GM19025 (cell line): ENCODE data around the gene CDH8.

Experiments used
- ATAC-seq: cut with Tn5 transposase; IDR thresholded peaks from one replicate; pipeline ENCODE4 v1.9.1; 2021; ENCODE audit warnings: mild to moderate bottlenecking, low read depth, moderate library complexity; ENCODE audit not compliant: unreplicated experiment

Gene CDH8

GRCh38 chr16:61665512-61665911, 370.7 kb downstream of the CDH8 start:
- ATAC-seq, result no peak

- no peak for ATAC-seq
Measured at GRCh38 chr16:61659936-61660335, 376.3 kb downstream of the CDH8 start.

- ATAC-seq, result no peak
Measured at GRCh38 chr16:61654962-61655361, 381.3 kb downstream of the CDH8 start.

- no peak for ATAC-seq
Measured at GRCh38 chr16:61653544-61653943, 382.7 kb downstream of the CDH8 start.

GRCh38 chr16:61645561-61645960, 390.7 kb downstream of the CDH8 start:
- ATAC-seq, result no peak

- ATAC-seq, result no peak
Measured at GRCh38 chr16:61644736-61645135, 391.5 kb downstream of the CDH8 start.

- ATAC-seq, result no peak
Measured at GRCh38 chr16:61617219-61617783, 418.9 kb downstream of the CDH8 start.

GRCh38 chr16:61616088-61616487, 420.1 kb downstream of the CDH8 start:
- no peak for ATAC-seq

GRCh38 chr16:61611847-61612491, 424.3 kb downstream of the CDH8 start:
- no peak for ATAC-seq

GRCh38 chr16:61606581-61606980, 429.7 kb downstream of the CDH8 start:
- ATAC-seq, result no peak
